Stimulated activated memory B cell treated with anti-CD40 and anti-IgM and Interleukin-4, amounts not matched to agents 10 μg/mL and 1 μg/mL and 100 μg/mL, for 72 hours (primary cell): Measurements from ENCODE around the gene REG3G.
A peak's percentile ranks its signal among the peaks of the same experiment; 100 is the strongest.

Experiments used
- ATAC-seq: fragments of 150-1000 bp; cut with Tn5 transposase; 2 replicates; pipeline ENCODE4 v1.10.0; 2021
- H3K27ac Mint-ChIP-seq: one replicate; pipeline ENCODE4 v1.8.0; 2022; ENCODE audit warnings: mild to moderate bottlenecking, mixed read lengths
- H3K27me3 Mint-ChIP-seq: one replicate; pipeline ENCODE4 v1.8.0; 2022; ENCODE audit warnings: mixed read lengths
- H3K36me3 Mint-ChIP-seq: one replicate; pipeline ENCODE4 v1.8.0; 2022; ENCODE audit warnings: mixed read lengths
- H3K4me1 Mint-ChIP-seq: one replicate; pipeline ENCODE4 v1.8.0; 2022; ENCODE audit warnings: mixed read lengths
- H3K4me3 Mint-ChIP-seq: one replicate; pipeline ENCODE4 v1.8.0; 2022; ENCODE audit warnings: mild to moderate bottlenecking, moderate library complexity, mixed read lengths
- H3K9me3 Mint-ChIP-seq: one replicate; pipeline ENCODE4 v1.8.0; 2022; ENCODE audit warnings: mixed read lengths

REG3G gene

GRCh38 chr2:79025421-79025820 is at the start of gene REG3G:
Gene REG3G (plus strand): TSS chr2:79025702. CDS start chr2:79026094, 392 bp downstream.
- ATAC-seq, result no peak
- H3K27ac Mint-ChIP-seq, result no peak within 1 kb of the TSS
- no peaks in the 10 kb centered on the region for H3K27me3 Mint-ChIP-seq
- H3K4me3 Mint-ChIP-seq, result no peak within 1 kb of the TSS
- no peaks in the 10 kb centered on the region for H3K4me1 Mint-ChIP-seq
- no peaks in the 10 kb centered on the region for H3K36me3 Mint-ChIP-seq
- peaks cover 3% of the 10 kb centered on the region for H3K9me3 Mint-ChIP-seq

DNA sequence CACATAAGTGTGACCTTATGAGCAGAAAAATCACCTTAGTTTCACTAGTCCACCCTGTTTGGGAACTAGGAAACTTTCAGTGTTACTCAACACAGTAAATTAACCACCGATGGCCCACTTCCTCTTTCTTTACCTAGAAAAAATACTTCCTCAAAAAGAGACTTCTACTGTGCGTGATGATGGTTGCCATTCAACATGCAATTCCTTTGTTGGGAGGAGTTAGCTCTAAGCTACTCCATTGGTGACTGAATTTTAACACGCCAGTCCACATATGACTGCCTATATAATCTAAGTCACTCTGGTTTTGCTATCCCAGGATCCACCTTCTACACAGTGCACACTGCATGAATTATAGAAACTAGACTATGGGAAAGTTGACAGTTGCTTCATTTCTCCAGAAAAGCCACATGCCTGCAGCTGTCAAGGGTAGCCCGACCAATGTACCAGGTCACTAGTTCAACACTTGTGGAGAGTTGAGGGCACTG is 47.8 kb upstream of the REG3G start:
- H3K4me1 Mint-ChIP-seq, result peaks cover 12% of the 10 kb centered on the region
- H3K9me3 Mint-ChIP-seq, result peaks cover 6% of the 10 kb centered on the region
- no peak overlapping the region for H3K4me3 Mint-ChIP-seq
- H3K27me3 Mint-ChIP-seq, result no peaks in the 10 kb centered on the region
- no peak overlapping the region for H3K27ac Mint-ChIP-seq
- peak; percentile 86 for ATAC-seq
- H3K36me3 Mint-ChIP-seq, result no peaks in the 10 kb centered on the region

GRCh38 chr2:78978340-78978739 is 47.2 kb upstream of the REG3G start:
- Mint-ChIP-seq H3K4me3 (no peak overlapping the region), H3K4me1 (peaks cover 12% of the 10 kb centered on the region), H3K36me3 (no peaks in the 10 kb centered on the region), H3K27ac (no peak overlapping the region), H3K9me3 (peaks cover 6% of the 10 kb centered on the region), H3K27me3 (no peaks in the 10 kb centered on the region)
- no peak for ATAC-seq

DNA sequence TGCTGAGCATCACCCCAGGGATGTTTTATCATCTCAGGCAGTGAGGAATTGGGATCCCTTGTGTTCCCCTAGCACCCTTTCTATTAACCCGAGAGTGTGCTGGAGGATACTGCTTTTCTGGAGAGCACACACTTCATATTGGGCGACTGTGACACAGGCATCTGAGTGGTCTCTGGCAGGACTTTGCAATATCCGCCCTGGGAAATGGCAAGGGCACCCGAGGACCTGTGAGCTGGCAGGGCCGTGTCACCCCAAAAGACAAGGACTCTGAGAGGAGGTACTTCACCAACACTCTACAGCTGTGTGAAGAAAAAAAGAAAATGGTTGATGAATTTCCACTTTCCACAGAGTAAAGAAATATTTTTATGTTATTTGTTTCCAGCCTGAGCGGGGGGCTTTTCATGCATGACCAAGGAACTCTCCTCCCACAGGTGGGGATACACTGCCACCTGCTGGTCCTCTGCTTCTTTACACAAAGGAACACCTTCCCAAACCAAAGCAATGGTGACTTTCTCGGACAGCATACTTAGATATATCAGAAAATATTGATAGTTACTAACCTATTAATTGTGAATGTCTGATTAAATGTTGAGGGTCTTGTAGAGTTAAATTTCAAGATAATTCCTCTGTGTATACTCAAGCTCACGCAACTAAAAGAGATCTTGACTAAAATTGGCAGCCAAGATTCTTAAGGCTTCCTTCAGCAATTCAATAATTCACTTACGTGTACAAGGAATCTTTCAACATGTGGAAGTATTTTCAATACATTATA is 45.9 kb upstream of the REG3G start:
- Mint-ChIP-seq H3K36me3 (no peaks in the 10 kb centered on the region), H3K27me3 (no peaks in the 10 kb centered on the region), H3K9me3 (peaks cover 3% of the 10 kb centered on the region), H3K27ac (no peak overlapping the region), H3K4me1 (peaks cover 12% of the 10 kb centered on the region), H3K4me3 (no peak overlapping the region)
- no peak for ATAC-seq

DNA sequence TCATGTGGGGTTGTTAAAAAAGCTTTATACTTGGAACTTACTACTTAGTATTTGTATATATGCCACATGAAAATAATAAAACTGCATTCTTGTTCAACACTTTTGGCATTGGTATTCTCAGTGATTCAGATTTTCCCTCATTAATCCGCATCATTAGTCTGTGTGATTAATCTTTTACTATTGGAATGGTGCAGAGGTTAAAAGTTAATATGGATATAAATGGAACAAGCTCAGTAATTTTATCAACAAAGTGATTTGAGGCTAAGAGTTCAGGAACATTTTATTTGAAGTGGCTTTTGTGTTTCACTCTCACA is 45.4 kb upstream of the REG3G start:
- peaks cover 2% of the 10 kb centered on the region for H3K9me3 Mint-ChIP-seq
- no peaks in the 10 kb centered on the region for H3K27me3 Mint-ChIP-seq
- ATAC-seq, result no peak
- peaks cover 12% of the 10 kb centered on the region for H3K4me1 Mint-ChIP-seq
- no peaks in the 10 kb centered on the region for H3K36me3 Mint-ChIP-seq
- no peak overlapping the region for H3K4me3 Mint-ChIP-seq
- no peak overlapping the region for H3K27ac Mint-ChIP-seq

DNA sequence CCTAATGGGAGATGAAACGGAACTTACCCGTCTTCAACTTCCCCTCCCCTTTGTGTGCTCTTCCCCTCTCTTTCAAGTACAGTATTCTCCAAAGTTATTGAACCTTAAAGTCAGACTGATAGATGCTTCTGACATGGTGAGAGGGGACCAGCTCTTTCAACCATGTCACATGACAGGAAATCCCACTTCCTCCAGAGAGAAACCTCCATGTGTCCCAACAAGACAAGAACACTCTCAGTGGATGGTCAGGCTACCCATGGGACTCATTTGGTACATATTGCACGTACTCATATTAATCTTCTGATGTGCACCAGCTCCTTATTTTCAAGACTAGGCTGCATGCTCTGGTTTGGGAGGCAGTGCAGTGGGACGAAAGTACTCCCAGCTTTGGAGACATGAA is 44.6 kb upstream of the REG3G start:
- no peak for ATAC-seq
- H3K4me1 Mint-ChIP-seq, result peaks cover 12% of the 10 kb centered on the region
- H3K36me3 Mint-ChIP-seq, result no peaks in the 10 kb centered on the region
- H3K27me3 Mint-ChIP-seq, result no peaks in the 10 kb centered on the region
- peaks cover 2% of the 10 kb centered on the region for H3K9me3 Mint-ChIP-seq
- H3K4me3 Mint-ChIP-seq, result no peak overlapping the region
- no peak overlapping the region for H3K27ac Mint-ChIP-seq

GRCh38 chr2:78982638-78983330 is 42.7 kb upstream of the REG3G start:
- H3K4me1 Mint-ChIP-seq, result peaks cover 6% of the 10 kb centered on the region
- no peak overlapping the region for H3K27ac Mint-ChIP-seq
- H3K27me3 Mint-ChIP-seq, result no peaks in the 10 kb centered on the region
- ATAC-seq, result no peak
- H3K9me3 Mint-ChIP-seq, result peaks cover 2% of the 10 kb centered on the region
- no peak overlapping the region for H3K4me3 Mint-ChIP-seq
- H3K36me3 Mint-ChIP-seq, result no peaks in the 10 kb centered on the region

DNA sequence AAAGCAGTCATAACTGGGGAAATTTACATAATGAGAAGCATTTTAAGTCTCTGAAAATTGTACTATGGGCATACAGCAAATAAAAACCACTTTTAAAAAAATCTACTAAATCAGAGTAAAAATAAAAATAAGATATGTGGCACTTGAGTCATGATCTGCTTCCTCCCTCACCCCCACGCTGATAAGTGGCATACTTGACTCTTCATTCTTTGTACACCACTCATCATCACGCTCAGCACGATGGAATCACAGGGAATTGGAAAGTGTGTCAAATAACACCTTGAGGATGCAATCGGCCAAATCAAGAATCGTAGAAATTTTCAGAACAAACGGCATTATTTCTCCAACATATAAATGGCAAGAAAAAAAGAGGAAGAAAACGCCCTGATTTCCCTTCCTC is 41.1 kb upstream of the REG3G start:
- no peak for ATAC-seq
- Mint-ChIP-seq H3K4me1 (no peaks in the 10 kb centered on the region), H3K27me3 (no peaks in the 10 kb centered on the region), H3K27ac (no peak overlapping the region), H3K36me3 (no peaks in the 10 kb centered on the region), H3K4me3 (no peak overlapping the region), H3K9me3 (peaks cover 2% of the 10 kb centered on the region)

DNA sequence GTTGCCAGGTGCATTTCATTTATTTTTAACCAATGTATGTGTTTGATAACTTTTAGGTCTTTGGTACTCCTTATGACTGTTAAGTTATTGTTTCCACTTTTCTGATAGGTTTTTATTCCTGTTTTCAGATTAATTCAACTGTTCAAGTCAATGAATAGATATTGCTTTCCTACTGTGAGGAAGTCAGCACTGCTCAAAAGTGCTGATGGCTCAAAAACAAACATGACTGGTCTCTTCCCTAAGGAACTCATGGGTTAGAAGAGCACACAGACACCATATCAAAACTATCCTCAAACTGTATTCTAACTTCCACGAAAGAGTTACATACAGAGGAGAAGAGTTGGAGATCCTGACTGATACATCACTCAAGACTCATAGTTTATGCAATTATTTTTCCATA is 39.9 kb upstream of the REG3G start:
- H3K9me3 Mint-ChIP-seq, result peaks cover 2% of the 10 kb centered on the region
- H3K4me1 Mint-ChIP-seq, result no peaks in the 10 kb centered on the region
- no peak for ATAC-seq
- no peak overlapping the region for H3K4me3 Mint-ChIP-seq
- H3K27me3 Mint-ChIP-seq, result no peaks in the 10 kb centered on the region
- H3K27ac Mint-ChIP-seq, result no peak overlapping the region
- H3K36me3 Mint-ChIP-seq, result no peaks in the 10 kb centered on the region

DNA sequence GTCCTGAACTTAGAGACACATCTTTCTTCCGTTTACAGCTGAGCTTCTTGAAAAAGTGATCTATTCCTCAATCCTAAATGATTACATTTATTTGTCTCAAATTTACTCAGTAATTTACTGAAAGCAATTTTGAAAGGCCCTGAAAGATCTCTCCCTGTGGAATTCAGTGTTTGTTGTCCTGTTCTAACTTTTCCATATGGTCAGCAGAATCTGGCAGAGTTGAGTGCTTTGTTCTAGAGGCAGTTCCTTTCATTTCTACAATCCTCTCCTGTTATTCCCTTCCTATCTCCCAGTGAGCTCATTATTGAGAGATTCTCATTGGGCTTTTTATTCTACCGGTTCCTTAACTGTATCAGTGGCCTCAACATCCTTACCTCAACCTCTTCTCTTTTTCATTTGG is 36.5 kb upstream of the REG3G start:
- no peaks in the 10 kb centered on the region for H3K9me3 Mint-ChIP-seq
- ATAC-seq, result no peak
- H3K36me3 Mint-ChIP-seq, result no peaks in the 10 kb centered on the region
- no peaks in the 10 kb centered on the region for H3K4me1 Mint-ChIP-seq
- no peak overlapping the region for H3K4me3 Mint-ChIP-seq
- H3K27me3 Mint-ChIP-seq, result peaks cover 21% of the 10 kb centered on the region
- no peak overlapping the region for H3K27ac Mint-ChIP-seq

DNA sequence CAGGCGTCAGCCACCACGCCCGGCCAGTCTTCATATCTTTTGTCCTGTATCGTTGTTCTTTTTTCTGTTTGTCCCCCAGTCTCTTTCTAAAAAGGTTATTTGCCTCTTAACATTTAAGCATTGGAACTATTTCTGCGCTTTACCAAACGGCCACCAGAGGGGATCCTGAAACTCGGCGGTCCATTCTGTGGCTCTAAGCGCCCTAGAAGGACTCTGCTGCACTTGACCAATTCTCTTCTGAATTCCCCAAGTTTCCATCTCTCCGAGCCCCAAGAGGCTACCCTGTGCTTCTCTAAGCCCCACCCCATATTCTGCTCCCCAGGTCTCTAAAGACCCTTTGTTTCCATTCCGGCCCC is 33.1 kb upstream of the REG3G start:
- H3K27ac Mint-ChIP-seq, result no peak overlapping the region

GRCh38 chr2:78992807-78993517 is 32.5 kb upstream of the REG3G start:
- H3K36me3 Mint-ChIP-seq, result no peaks in the 10 kb centered on the region
- H3K27me3 Mint-ChIP-seq, result peaks cover 34% of the 10 kb centered on the region
- no peak overlapping the region for H3K4me3 Mint-ChIP-seq
- no peaks in the 10 kb centered on the region for H3K9me3 Mint-ChIP-seq
- ATAC-seq, result no peak
- H3K27ac Mint-ChIP-seq, result no peak overlapping the region
- no peaks in the 10 kb centered on the region for H3K4me1 Mint-ChIP-seq

More for the DNA sequence above, 33.1 kb upstream of the REG3G start:
- H3K27me3 Mint-ChIP-seq, result peaks cover 34% of the 10 kb centered on the region
- H3K4me3 Mint-ChIP-seq, result no peak overlapping the region
- H3K4me1 Mint-ChIP-seq, result no peaks in the 10 kb centered on the region
- H3K9me3 Mint-ChIP-seq, result no peaks in the 10 kb centered on the region
- no peaks in the 10 kb centered on the region for H3K36me3 Mint-ChIP-seq
- no peak for ATAC-seq

- no peaks in the 10 kb centered on the region for H3K36me3 Mint-ChIP-seq
- H3K9me3 Mint-ChIP-seq, result no peaks in the 10 kb centered on the region
- ATAC-seq, result no peak
- H3K4me1 Mint-ChIP-seq, result no peaks in the 10 kb centered on the region
- H3K27me3 Mint-ChIP-seq, result peaks cover 34% of the 10 kb centered on the region
- H3K4me3 Mint-ChIP-seq, result no peak overlapping the region
- no peak overlapping the region for H3K27ac Mint-ChIP-seq
These were observed 31.9 kb upstream of the REG3G start for GRCh38 chr2:78993518-78994148.

DNA sequence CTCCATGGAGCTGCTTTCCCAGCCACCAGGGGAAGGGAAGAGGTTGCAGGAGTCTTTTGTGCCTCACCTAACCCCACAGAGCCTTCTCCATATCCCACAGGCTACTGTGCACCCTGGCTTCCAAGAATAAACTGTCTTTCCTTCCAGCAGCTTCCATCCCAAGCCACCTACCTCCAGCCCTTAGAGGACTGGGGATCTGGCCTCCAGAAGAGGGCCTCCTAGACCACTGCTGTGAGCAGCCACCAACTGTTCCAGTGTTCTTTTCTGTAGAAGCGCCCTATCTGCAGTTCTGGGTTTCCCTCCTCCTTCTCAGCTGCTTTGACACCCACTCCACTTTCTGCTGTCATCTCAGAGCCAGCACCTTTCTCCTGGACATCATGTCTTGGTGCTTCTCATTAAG is 30.7 kb upstream of the REG3G start:
- H3K36me3 Mint-ChIP-seq, result no peaks in the 10 kb centered on the region
- H3K27me3 Mint-ChIP-seq, result peaks cover 34% of the 10 kb centered on the region
- H3K27ac Mint-ChIP-seq, result no peak overlapping the region
- H3K9me3 Mint-ChIP-seq, result no peaks in the 10 kb centered on the region
- no peak for ATAC-seq
- no peak overlapping the region for H3K4me3 Mint-ChIP-seq
- no peaks in the 10 kb centered on the region for H3K4me1 Mint-ChIP-seq

GRCh38 chr2:78999406-78999805 is 26.1 kb upstream of the REG3G start:
- ATAC-seq, result no peak
- H3K4me1 Mint-ChIP-seq, result no peaks in the 10 kb centered on the region
- H3K27ac Mint-ChIP-seq, result no peak overlapping the region
- peaks cover 10% of the 10 kb centered on the region for H3K27me3 Mint-ChIP-seq
- no peaks in the 10 kb centered on the region for H3K36me3 Mint-ChIP-seq
- H3K4me3 Mint-ChIP-seq, result no peak overlapping the region
- no peaks in the 10 kb centered on the region for H3K9me3 Mint-ChIP-seq
